HL-60 (cell line): Measurements from ENCODE around the gene INCENP.

Experiments used
- DNase-seq, 2 experiments: peaks; one replicate each; pipeline ENCODE4 v3.0.0-alpha.2; 2010 to 2020; ENCODE audit warnings: low read depth in 1 of 2, low spot score in 1 of 2
- H3K27ac ChIP-seq: fragments of 250-450 bp; sonication (Bioruptor Pico); replicated peaks from 2 replicates; pipeline ENCODE4 v1.5.1; 2020; ENCODE audit warnings: mild to moderate bottlenecking, moderate library complexity
- H3K27me3 ChIP-seq: fragments of 250-450 bp; sonication (Bioruptor Pico); 2 replicates; pipeline ENCODE4 v1.5.1; 2021; ENCODE audit warnings: mild to moderate bottlenecking, moderate library complexity; ENCODE audit not compliant: insufficient read depth, poor library complexity, severe bottlenecking
- H3K4me3 ChIP-seq: replicated peaks from 2 replicates; pipeline ENCODE4 v1.5.1; 2011; ENCODE audit warnings: mild to moderate bottlenecking, control low read depth, low read length; ENCODE audit not compliant: insufficient read depth
- CTCF ChIP-seq: IDR thresholded peaks from one replicate; pipeline ENCODE4 v1.5.1; 2011; ENCODE audit warnings: low read length, control low read depth, inconsistent platforms; ENCODE audit not compliant: insufficient read depth
- GABPA ChIP-seq: IDR thresholded peaks from 2 replicates; pipeline ENCODE4 v1.6.1; 2012; ENCODE audit warnings: low read depth
- POLR2AphosphoS5 ChIP-seq: IDR thresholded peaks from 2 replicates; pipeline ENCODE4 v1.6.1; 2012; ENCODE audit warnings: low read depth
- REST ChIP-seq: IDR thresholded peaks from 2 replicates; pipeline ENCODE4 v1.6.1; 2012; ENCODE audit warnings: low read depth; ENCODE audit not compliant: insufficient replicate concordance
- SPI1 ChIP-seq: IDR thresholded peaks from 2 replicates; pipeline ENCODE4 v1.6.1; 2012; ENCODE audit warnings: low read depth, mild to moderate bottlenecking, borderline replicate concordance

INCENP gene

GRCh38 chr11:62182147-62182891 lies 58.5 kb downstream of the INCENP start:
- no peak for DNase-seq
- Histone ChIP-seq H3K27me3 (peaks cover 2% of the 10 kb centered on the region), H3K27ac (no peak overlapping the region), H3K4me3 (no peak overlapping the region)
- TF ChIP-seq POLR2AphosphoS5 (no peak), SPI1 (no peak), GABPA (no peak), REST (no peak), CTCF (no peak)

GRCh38 chr11:62186195-62186594 lies 62.4 kb downstream of the INCENP start:
- TF ChIP-seq SPI1 (no peak), POLR2AphosphoS5 (no peak), REST (no peak), CTCF (no peak), GABPA (no peak)
- Histone ChIP-seq H3K4me3 (no peak overlapping the region), H3K27ac (no peak overlapping the region), H3K27me3 (peaks cover 3% of the 10 kb centered on the region)
- no peak for DNase-seq

- no peak within 1 kb of the TSS for H3K27ac ChIP-seq
- peaks cover 3% of the 10 kb centered on the region for H3K27me3 ChIP-seq
- no peak for DNase-seq
- TF ChIP-seq REST (no peak), CTCF (no peak), SPI1 (no peak), POLR2AphosphoS5 (no peak), GABPA (no peak)
- no peak within 1 kb of the TSS for H3K4me3 ChIP-seq
These were observed 66.2 kb downstream of the INCENP start, which contains the start of gene SCGB1D1 for GRCh38 chr11:62190011-62190410. Gene SCGB1D1, plus strand, starts transcription at chr11:62190216. Its CDS starts 69 bp downstream, at chr11:62190285.
